GM12878 (cell line): Measurements from ENCODE around the gene QSOX1. TPM values are rescaled to one million over a fixed set of nuclear protein-coding genes. Genes with fewer than 3 reads are reported as not detected.

Experiments used
- ATAC-seq: fragments of 200-7000 bp; cut with Tn5 transposase; 3 replicates; pipeline ENCODE4 v1.9.1; 2020; ENCODE audit warnings: mild to moderate bottlenecking, moderate library complexity
- BruUV-seq: library from RNA; stranded (reverse); fragments of 400-500 nt; replicated peaks from 2 replicates; lab custom pipeline; 2021; lab: Mats Ljungman, UMichigan
- CTCF ChIA-PET: fragments of 300-600 bp; sonication (Branson Sonifier 250); formaldehyde crosslinking; extraction: SDS; loops from one replicate; lab custom pipeline; 2021; ENCODE audit warnings: inconsistent platforms; lab: Yijun Ruan, JAX
- POLR2A ChIA-PET: fragments of 350-600 bp; formaldehyde crosslinking; extraction: SDS; loops from one replicate; lab custom pipeline; 2021; ENCODE audit warnings: inconsistent platforms; lab: Charles Lee
- RAD21 ChIA-PET: fragments of 300-600 bp; sonication (Branson Sonifier 250); formaldehyde crosslinking; loops from one replicate; lab custom pipeline; 2023; ENCODE audit warnings: antibody characterized with exemption; ENCODE audit not compliant: unreplicated experiment; lab: Charles Lee
- SMC1A ChIA-PET: fragments of 300-600 bp; sonication (Branson Sonifier 250); formaldehyde crosslinking; loops from one replicate; lab custom pipeline; 2023; ENCODE audit not compliant: unreplicated experiment, uncharacterized antibody; lab: Charles Lee
- DNase-seq: peaks from one replicate; pipeline ENCODE4 v3.0.0-alpha.2; 2011; ENCODE audit warnings: low read depth, low spot score
- FAIRE-seq: peaks from 3 replicates; lab custom pipeline; 2011; peaks lifted over from hg19 to GRCh38; lab: Jason Lieb, UNC
- H2AFZ ChIP-seq: 2 replicates; pipeline ENCODE4 v1.6.0; 2011; ENCODE audit warnings: low read depth, low read length, control low read depth; ENCODE audit not compliant: control insufficient read depth
- H3K27ac ChIP-seq: 2 replicates; pipeline ENCODE4 v1.5.1; 2011; ENCODE audit warnings: control low read depth; ENCODE audit not compliant: control insufficient read depth, insufficient read depth
- H3K27me3 ChIP-seq, 2 experiments: replicated peaks in 1 of 2; 2 replicates each; pipeline versions ENCODE4 v1.6.0 to v1.6.1; 2011; ENCODE audit warnings: low read length in 1 of 2; ENCODE audit not compliant: control insufficient read depth in 2 of 2, insufficient read depth in 2 of 2
- H3K36me3 ChIP-seq, 2 experiments: 2 replicates each; pipeline ENCODE4 v1.5.1; 2011; ENCODE audit warnings: low read length in 1 of 2; ENCODE audit not compliant: control insufficient read depth in 2 of 2, insufficient read depth in 2 of 2
- H3K4me1 ChIP-seq: 2 replicates; pipeline ENCODE4 v1.6.1; 2011; ENCODE audit warnings: mild to moderate bottlenecking, low read length, moderate library complexity, mixed read lengths; ENCODE audit not compliant: control insufficient read depth, insufficient read depth
- H3K4me2 ChIP-seq: 2 replicates; pipeline ENCODE4 v1.6.0; 2011; ENCODE audit warnings: control low read depth; ENCODE audit not compliant: control insufficient read depth, insufficient read depth
- H3K4me3 ChIP-seq: fragments of 200-600 bp; sonication (generic); 2 replicates; pipeline ENCODE4 v1.5.1; 2016
- H3K79me2 ChIP-seq: 2 replicates; pipeline ENCODE4 v1.6.0; 2011; ENCODE audit warnings: low read length; ENCODE audit not compliant: control insufficient read depth, insufficient read depth
- H3K9ac ChIP-seq: 2 replicates; pipeline ENCODE4 v1.8.0; 2011; ENCODE audit warnings: low read length, control low read depth, mixed read lengths; ENCODE audit not compliant: control insufficient read depth, insufficient read depth
- H3K9me3 ChIP-seq: replicated peaks from 3 replicates; pipeline ENCODE4 v1.5.1; 2011; ENCODE audit warnings: mild to moderate bottlenecking, low read length; ENCODE audit not compliant: control insufficient read depth, insufficient read depth
- H4K20me1 ChIP-seq: 2 replicates; pipeline ENCODE4 v1.6.0; 2011; ENCODE audit not compliant: control insufficient read depth, insufficient read depth
- BMI1 ChIP-seq: fragments of 450-650 bp; IDR thresholded peaks from 2 replicates; pipeline ENCODE4 v1.6.1; 2016; ENCODE audit warnings: mild to moderate bottlenecking, moderate library complexity, borderline replicate concordance
- CBX5 ChIP-seq: sonication (generic); IDR thresholded peaks from 2 replicates; pipeline ENCODE4 v1.6.1; 2016; ENCODE audit warnings: low read depth, moderate library complexity, mild to moderate bottlenecking, inconsistent platforms
- CEBPB ChIP-seq, 2 experiments: fragments of 150-350 bp in 1 of 2; IDR thresholded peaks; 2 replicates each; pipeline ENCODE4 v1.6.1; 2012 to 2014; ENCODE audit warnings: low read depth in 2 of 2, low read length in 2 of 2, borderline replicate concordance in 1 of 2, inconsistent platforms in 1 of 2
- EP300 ChIP-seq, 2 experiments: fragments of 150-350 bp in 1 of 2; IDR thresholded peaks; 2 replicates each; pipeline ENCODE4 v1.6.1; 2011 to 2012; ENCODE audit warnings: low read depth in 2 of 2, low read length in 2 of 2, borderline replicate concordance in 1 of 2, improper control_type of control experiment in 1 of 2, inconsistent platforms in 1 of 2; ENCODE audit not compliant: control insufficient read depth in 1 of 2
- ESRRA ChIP-seq: IDR thresholded peaks from 2 replicates; pipeline ENCODE4 v1.6.1; 2012; ENCODE audit warnings: mild to moderate bottlenecking, low read length, improper control_type of control experiment
- EZH2 ChIP-seq: IDR thresholded peaks from 2 replicates; pipeline ENCODE4 v1.6.1; 2012; ENCODE audit warnings: low read depth, mild to moderate bottlenecking, control low read depth, inconsistent platforms, low read length, borderline replicate concordance; ENCODE audit not compliant: control insufficient read depth
- HDGF ChIP-seq: fragments of 450-650 bp; IDR thresholded peaks from 2 replicates; pipeline ENCODE4 v1.6.1; 2016; ENCODE audit warnings: antibody characterized with exemption
- NFYA ChIP-seq: IDR thresholded peaks from 2 replicates; pipeline ENCODE4 v1.6.1; 2011; ENCODE audit warnings: low read depth, mild to moderate bottlenecking, low read length, improper control_type of control experiment, borderline replicate concordance
- NR2C1 ChIP-seq: fragments of 450-650 bp; IDR thresholded peaks from 2 replicates; pipeline ENCODE4 v1.6.1; 2017; ENCODE audit warnings: antibody characterized with exemption, mild to moderate bottlenecking, moderate library complexity
- TARDBP ChIP-seq: IDR thresholded peaks from 2 replicates; pipeline ENCODE4 v1.6.1; 2016; ENCODE audit warnings: borderline replicate concordance
- ZBED1 ChIP-seq: IDR thresholded peaks from 2 replicates; pipeline ENCODE4 v1.6.1; 2016; ENCODE audit warnings: borderline replicate concordance
- ZNF622 ChIP-seq: fragments of 450-650 bp; IDR thresholded peaks from 2 replicates; pipeline ENCODE4 v1.6.1; 2017; ENCODE audit warnings: mild to moderate bottlenecking, inconsistent platforms
- WGBS: methylation state at CpG from one replicate; pipeline ENCODE4 v1.1.6; 2016; ENCODE audit warnings: low lambda C conversion rate; ENCODE audit not compliant: insufficient replicate concordance, insufficient coverage; ENCODE audit errors: missing lambda C conversion rate; 5-methylcytosine and 5-hydroxymethylcytosine counted together
- in situ Hi-C: fragments of 300-500 bp; cut with MboI; formaldehyde crosslinking; loops from 9 replicates; pipeline ENCODE4 v1.14.3; 2018; ENCODE audit warnings: mixed read lengths
- intact Hi-C: fragments of 100-400 bp; cut with micrococcal nuclease; formaldehyde crosslinking; loops from one replicate; pipeline ENCODE4 v1.14.2; 2022; ENCODE audit not compliant: unreplicated experiment
- polyA plus RNA-seq, 11 experiments: library from polyadenylated mRNA; depleted of rRNA in 4 of 11; unstranded in 6 of 11; stranded (reverse) in 5 of 11; fragments of >200 nt; fragmentation: Nextera tagmentation in 4 of 11; fragmentation: Illumina TruSeq in 1 of 11; extraction: Ambion mirVana in 4 of 11; extraction: Trizol in 1 of 11; gene quantifications; 1 replicate in 1 of 11; 2 replicates in 10 of 11; pipeline versions ENCODE4 v1.2.1 to v1.2.3, GENCODE V29; 2011 to 2016; ENCODE audit warnings: inconsistent platforms in 2 of 11, missing spikeins in 2 of 11, low read depth in 1 of 11
- total RNA-seq, 4 experiments: library from RNA; depleted of rRNA in 3 of 4; stranded (reverse); fragments of >200 nt in 3 of 4; fragmentation: Illumina TruSeq in 1 of 4; extraction: Trizol in 1 of 4; gene quantifications; 2 replicates each; pipeline versions ENCODE4 v1.2.1 to v1.2.3, GENCODE V29; 2013 to 2021
- TF ChIP-seq, protein P1 (sequence below): fragments of 450-650 bp; formaldehyde crosslinking; IDR thresholded peaks from 2 replicates; pipeline ENCODE4 v1.5.0; 2022; ENCODE audit warnings: mild to moderate bottlenecking, missing genetic modification characterization
- TF ChIP-seq, protein P2 (sequence below): fragments of 450-650 bp; formaldehyde crosslinking; IDR thresholded peaks from 2 replicates; pipeline ENCODE4 v1.4.0; 2020; ENCODE audit warnings: mild to moderate bottlenecking, moderate library complexity
- TF ChIP-seq, protein P3 (sequence below): IDR thresholded peaks from 2 replicates; pipeline ENCODE4 v1.6.1; 2011; ENCODE audit warnings: borderline replicate concordance, low read depth, mild to moderate bottlenecking, moderate library complexity, low read length; ENCODE audit not compliant: insufficient read depth, poor library complexity, severe bottlenecking

QSOX1 gene
- total and polyA plus RNA-seq, 10 of the 15 experiments (the other 5 are each of a cell fraction or from before 2014, with no cell fraction given): 1.8 to 31.3 (median 11.2) TPM

DNA sequence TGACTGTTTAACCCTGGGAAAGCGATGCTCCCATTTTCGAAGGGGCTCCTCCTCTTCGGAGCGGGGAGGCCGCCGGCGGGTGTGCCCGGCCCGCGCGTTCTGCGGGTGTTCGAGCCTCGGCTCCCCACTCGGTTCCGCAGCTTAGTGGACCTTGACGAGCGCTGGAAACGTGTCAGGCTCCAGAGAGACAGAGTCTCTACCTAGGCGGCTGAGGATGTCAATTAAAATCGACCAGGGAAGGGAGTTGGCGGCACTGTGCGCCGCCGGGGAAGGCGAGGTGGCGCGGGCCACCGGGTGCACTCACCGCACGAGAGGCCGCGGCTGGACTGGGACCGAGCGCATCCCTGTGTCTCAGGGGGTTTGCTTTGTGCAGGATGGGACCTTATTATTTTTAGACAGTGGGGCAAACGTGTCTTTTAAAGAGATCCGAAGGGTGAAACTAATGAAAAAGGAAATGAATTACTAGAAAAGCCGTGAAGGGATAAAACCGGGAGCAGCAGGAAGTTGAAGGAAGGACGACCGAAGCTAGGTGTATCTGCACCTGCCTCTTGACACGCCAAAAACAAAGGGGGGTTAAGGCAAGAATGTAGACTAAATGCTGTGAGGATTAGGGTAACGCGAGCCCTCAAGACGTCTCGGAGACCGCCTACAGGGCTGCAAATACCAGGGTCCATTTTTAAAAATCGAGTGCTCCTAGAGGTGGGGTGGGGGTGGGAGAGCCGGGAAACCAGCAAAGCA, 81.0 kb downstream of the QSOX1 start:
- POLR2A ChIA-PET: no interaction called here
- TF ChIP-seq NFYA: no peak
- no peak for TF ChIP-seq NR2C1
- TF ChIP-seq, protein P1, sequence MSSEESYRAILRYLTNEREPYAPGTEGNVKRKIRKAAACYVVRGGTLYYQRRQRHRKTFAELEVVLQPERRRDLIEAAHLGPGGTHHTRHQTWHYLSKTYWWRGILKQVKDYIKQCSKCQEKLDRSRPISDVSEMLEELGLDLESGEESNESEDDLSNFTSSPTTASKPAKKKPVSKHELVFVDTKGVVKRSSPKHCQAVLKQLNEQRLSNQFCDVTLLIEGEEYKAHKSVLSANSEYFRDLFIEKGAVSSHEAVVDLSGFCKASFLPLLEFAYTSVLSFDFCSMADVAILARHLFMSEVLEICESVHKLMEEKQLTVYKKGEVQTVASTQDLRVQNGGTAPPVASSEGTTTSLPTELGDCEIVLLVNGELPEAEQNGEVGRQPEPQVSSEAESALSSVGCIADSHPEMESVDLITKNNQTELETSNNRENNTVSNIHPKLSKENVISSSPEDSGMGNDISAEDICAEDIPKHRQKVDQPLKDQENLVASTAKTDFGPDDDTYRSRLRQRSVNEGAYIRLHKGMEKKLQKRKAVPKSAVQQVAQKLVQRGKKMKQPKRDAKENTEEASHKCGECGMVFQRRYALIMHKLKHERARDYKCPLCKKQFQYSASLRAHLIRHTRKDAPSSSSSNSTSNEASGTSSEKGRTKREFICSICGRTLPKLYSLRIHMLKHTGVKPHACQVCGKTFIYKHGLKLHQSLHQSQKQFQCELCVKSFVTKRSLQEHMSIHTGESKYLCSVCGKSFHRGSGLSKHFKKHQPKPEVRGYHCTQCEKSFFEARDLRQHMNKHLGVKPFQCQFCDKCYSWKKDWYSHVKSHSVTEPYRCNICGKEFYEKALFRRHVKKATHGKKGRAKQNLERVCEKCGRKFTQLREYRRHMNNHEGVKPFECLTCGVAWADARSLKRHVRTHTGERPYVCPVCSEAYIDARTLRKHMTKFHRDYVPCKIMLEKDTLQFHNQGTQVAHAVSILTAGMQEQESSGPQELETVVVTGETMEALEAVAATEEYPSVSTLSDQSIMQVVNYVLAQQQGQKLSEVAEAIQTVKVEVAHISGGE (CRISPR knock-in tag): no peak
- no peak for TF ChIP-seq EP300 (IDR thresholded peaks at IDR 0.05; ENCODE audit: borderline replicate concordance in 1 of 2, control insufficient read depth in 1 of 2, low read depth in 2 of 2, low read length in 2 of 2)
- TF ChIP-seq EZH2: no peak
- TF ChIP-seq TARDBP: no peak
- no peak for TF ChIP-seq HDGF
- TF ChIP-seq ZBED1: no peak
- TF ChIP-seq, protein P2, sequence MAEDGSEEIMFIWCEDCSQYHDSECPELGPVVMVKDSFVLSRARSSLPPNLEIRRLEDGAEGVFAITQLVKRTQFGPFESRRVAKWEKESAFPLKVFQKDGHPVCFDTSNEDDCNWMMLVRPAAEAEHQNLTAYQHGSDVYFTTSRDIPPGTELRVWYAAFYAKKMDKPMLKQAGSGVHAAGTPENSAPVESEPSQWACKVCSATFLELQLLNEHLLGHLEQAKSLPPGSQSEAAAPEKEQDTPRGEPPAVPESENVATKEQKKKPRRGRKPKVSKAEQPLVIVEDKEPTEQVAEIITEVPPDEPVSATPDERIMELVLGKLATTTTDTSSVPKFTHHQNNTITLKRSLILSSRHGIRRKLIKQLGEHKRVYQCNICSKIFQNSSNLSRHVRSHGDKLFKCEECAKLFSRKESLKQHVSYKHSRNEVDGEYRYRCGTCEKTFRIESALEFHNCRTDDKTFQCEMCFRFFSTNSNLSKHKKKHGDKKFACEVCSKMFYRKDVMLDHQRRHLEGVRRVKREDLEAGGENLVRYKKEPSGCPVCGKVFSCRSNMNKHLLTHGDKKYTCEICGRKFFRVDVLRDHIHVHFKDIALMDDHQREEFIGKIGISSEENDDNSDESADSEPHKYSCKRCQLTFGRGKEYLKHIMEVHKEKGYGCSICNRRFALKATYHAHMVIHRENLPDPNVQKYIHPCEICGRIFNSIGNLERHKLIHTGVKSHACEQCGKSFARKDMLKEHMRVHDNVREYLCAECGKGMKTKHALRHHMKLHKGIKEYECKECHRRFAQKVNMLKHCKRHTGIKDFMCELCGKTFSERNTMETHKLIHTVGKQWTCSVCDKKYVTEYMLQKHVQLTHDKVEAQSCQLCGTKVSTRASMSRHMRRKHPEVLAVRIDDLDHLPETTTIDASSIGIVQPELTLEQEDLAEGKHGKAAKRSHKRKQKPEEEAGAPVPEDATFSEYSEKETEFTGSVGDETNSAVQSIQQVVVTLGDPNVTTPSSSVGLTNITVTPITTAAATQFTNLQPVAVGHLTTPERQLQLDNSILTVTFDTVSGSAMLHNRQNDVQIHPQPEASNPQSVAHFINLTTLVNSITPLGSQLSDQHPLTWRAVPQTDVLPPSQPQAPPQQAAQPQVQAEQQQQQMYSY: no peak
- TF ChIP-seq CBX5: no peak
- TF ChIP-seq BMI1: no peak
- no peak for TF ChIP-seq ESRRA
- TF ChIP-seq, protein P3, sequence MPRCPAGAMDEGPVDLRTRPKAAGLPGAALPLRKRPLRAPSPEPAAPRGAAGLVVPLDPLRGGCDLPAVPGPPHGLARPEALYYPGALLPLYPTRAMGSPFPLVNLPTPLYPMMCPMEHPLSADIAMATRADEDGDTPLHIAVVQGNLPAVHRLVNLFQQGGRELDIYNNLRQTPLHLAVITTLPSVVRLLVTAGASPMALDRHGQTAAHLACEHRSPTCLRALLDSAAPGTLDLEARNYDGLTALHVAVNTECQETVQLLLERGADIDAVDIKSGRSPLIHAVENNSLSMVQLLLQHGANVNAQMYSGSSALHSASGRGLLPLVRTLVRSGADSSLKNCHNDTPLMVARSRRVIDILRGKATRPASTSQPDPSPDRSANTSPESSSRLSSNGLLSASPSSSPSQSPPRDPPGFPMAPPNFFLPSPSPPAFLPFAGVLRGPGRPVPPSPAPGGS: no peak
- no peak for TF ChIP-seq CEBPB (IDR thresholded peaks at IDR 0.05; ENCODE audit: borderline replicate concordance in 1 of 2, low read depth in 2 of 2, low read length in 2 of 2)
- TF ChIP-seq ZNF622: no peak

More for the DNA sequence above, 81.0 kb downstream of the QSOX1 start:
- Histone ChIP-seq H3K4me1 (no peaks in the 10 kb centered on the region), H3K9me3 (no peaks in the 10 kb centered on the region; the same call in 2 of the 3 replicates), H3K36me3 (no peaks in the 10 kb centered on the region), H3K4me3 (no peak overlapping the region), H3K27me3 (peaks cover 30 to 55% of the 10 kb centered on the region in 2 experiments), H3K9ac (no peak overlapping the region), H3K79me2 (no peaks in the 10 kb centered on the region), H2AFZ (no peak overlapping the region), H3K4me2 (no peak overlapping the region), H4K20me1 (no peaks in the 10 kb centered on the region), H3K27ac (no peak overlapping the region)
- DNase-seq (no peak), ATAC-seq (no peak), FAIRE-seq (no peak)
- in situ Hi-C loops: no loop called here
- intact Hi-C loops: no loop called here
- WGBS: 57% methylated on average over 49 of the region's 49 CpGs
- ChIA-PET RAD21 (no interaction called here), CTCF (no interaction called here), SMC1A (no interaction called here)
- no TSS peak for BruUV-seq
